Bronchial epithelial cell (primary cell): ENCODE data around the gene ZFP62. TPM values are rescaled to one million over a fixed set of nuclear protein-coding genes. Genes with fewer than 3 reads are reported as not detected.

Experiments
- DNase-seq: peaks from one replicate; pipeline ENCODE4 v3.0.0-alpha.2; 2010; ENCODE audit warnings: low read depth
- FAIRE-seq: peaks from 2 replicates; lab custom pipeline; 2011; peaks lifted over from hg19 to GRCh38; lab: Jason Lieb, UNC
- H3K27me3 ChIP-seq: 2 replicates; pipeline ENCODE4 v1.5.1; 2011; ENCODE audit warnings: low read length; ENCODE audit not compliant: control insufficient read depth, insufficient read depth
- H3K36me3 ChIP-seq: 2 replicates; pipeline ENCODE4 v1.5.1; 2011; ENCODE audit warnings: low read length; ENCODE audit not compliant: control insufficient read depth, insufficient read depth
- H3K4me3 ChIP-seq: 2 replicates; pipeline ENCODE4 v1.5.1; 2011; ENCODE audit warnings: mild to moderate bottlenecking, low read depth, low read length, control low read depth
- CTCF ChIP-seq: IDR thresholded peaks from 2 replicates; pipeline ENCODE4 v1.5.1; 2011; ENCODE audit warnings: mild to moderate bottlenecking, moderate library complexity, low read length, control low read depth, inconsistent platforms; ENCODE audit not compliant: insufficient read depth, severe bottlenecking
- total RNA-seq: library from RNA; depleted of rRNA; stranded (reverse); fragments of >200 nt; gene quantifications from 2 replicates; pipeline ENCODE4 v1.2.1, GENCODE V29; 2014

ZFP62 gene
- total RNA-seq, 1 donor from 2014 or later = 21.3 TPM

- no peak overlapping the region for H3K4me3 ChIP-seq
- H3K27me3 ChIP-seq = no peaks in the 10 kb centered on the region
- FAIRE-seq (no peak), DNase-seq (peak; percentile 50)
- TF ChIP-seq CTCF = no peak
- peaks cover 2% of the 10 kb centered on the region for H3K36me3 ChIP-seq
These were observed 53.2 kb downstream of the ZFP62 start for GRCh38 chr5:180807654-180808414.

- H3K36me3 ChIP-seq = peaks cover 2% of the 10 kb centered on the region
- no peak overlapping the region for H3K4me3 ChIP-seq
- DNase-seq (no peak), FAIRE-seq (no peak)
- H3K27me3 ChIP-seq = no peaks in the 10 kb centered on the region
- TF ChIP-seq CTCF = no peak
These were observed 54.0 kb downstream of the ZFP62 start for GRCh38 chr5:180807046-180807445.

GRCh38 chr5:180806351-180807011 lies 54.6 kb downstream of the ZFP62 start:
- FAIRE-seq = no peak
- Histone ChIP-seq H3K4me3 (no peak overlapping the region), H3K27me3 (no peaks in the 10 kb centered on the region), H3K36me3 (peaks cover 2% of the 10 kb centered on the region)
- no peak for TF ChIP-seq CTCF
- DNase-seq = no peak

- no peak for TF ChIP-seq CTCF
- DNase-seq = no peak
These were observed 56.9 kb downstream of the ZFP62 start for GRCh38 chr5:180804129-180804618.

GRCh38 chr5:180803181-180804128 lies 57.6 kb downstream of the ZFP62 start:
- Histone ChIP-seq H3K4me3 (peak overlapping the region; percentile 92), H3K36me3 (peaks cover 7% of the 10 kb centered on the region), H3K27me3 (no peaks in the 10 kb centered on the region)
- DNase-seq (peak; percentile 80), FAIRE-seq (no peak)
- TF ChIP-seq CTCF = peak; percentile 14

More at GRCh38 chr5:180804129-180804618, 56.9 kb downstream of the ZFP62 start:
- Histone ChIP-seq H3K4me3 (peak overlapping the region; percentile 92), H3K36me3 (peaks cover 7% of the 10 kb centered on the region), H3K27me3 (no peaks in the 10 kb centered on the region)
- FAIRE-seq = no peak
